HCT116 (cell line): ENCODE measurements around the gene VRK3. TPM values are rescaled to one million over a fixed set of nuclear protein-coding genes. Genes with fewer than 3 reads are reported as not detected.

ENCODE experiments used
- ATAC-seq: fragments of 200-7000 bp; cut with Tn5 transposase; 2 replicates; pipeline ENCODE4 v1.9.1; 2020; ENCODE audit warnings: mild to moderate bottlenecking, moderate library complexity
- BruUV-seq: library from RNA; stranded (reverse); fragments of 400-500 nt; replicated peaks from 2 replicates; lab custom pipeline; 2021; lab: Mats Ljungman, UMichigan
- CTCF ChIA-PET: fragments of 300-600 bp; sonication (Branson Sonifier 250); formaldehyde crosslinking; loops from one replicate; lab custom pipeline; 2021; ENCODE audit warnings: antibody characterized with exemption; lab: Charles Lee
- POLR2A ChIA-PET: fragments of 300-600, 350-600 bp; sonication (Branson Sonifier 250); formaldehyde crosslinking; loops from one replicate; lab custom pipeline; 2021; ENCODE audit warnings: antibody characterized with exemption; lab: Charles Lee
- RAD21 ChIA-PET, 2 experiments: fragments of 300-600 bp; sonication (Branson Sonifier 250); formaldehyde crosslinking; loops; one replicate each; lab custom pipeline; 2023; ENCODE audit warnings: low total read pairs in 2 of 2; ENCODE audit not compliant: uncharacterized antibody in 2 of 2, unreplicated experiment in 2 of 2, low non-redundant PET in 1 of 2; lab: Charles Lee
- DNase-seq: peaks from one replicate; pipeline ENCODE4 v3.0.0-alpha.2; 2010; ENCODE audit warnings: low read depth, low spot score
- H2AFZ ChIP-seq: fragments of 200-600 bp; shearing (Covaris generic), sonication (generic); 2 replicates; pipeline ENCODE4 v1.6.1; 2017; ENCODE audit warnings: low read depth, mixed run types, mixed read lengths, antibody characterized with exemption, low read length; ENCODE audit not compliant: poor library complexity, severe bottlenecking
- H3K27ac ChIP-seq: 2 replicates; pipeline ENCODE4 v1.5.1; 2012; ENCODE audit warnings: low read depth, low read length
- H3K27me3 ChIP-seq: fragments of 200-600 bp; sonication (generic); 2 replicates; pipeline ENCODE4 v1.6.1; 2016; ENCODE audit warnings: mixed run types, low read length, mixed read lengths; ENCODE audit not compliant: insufficient read depth
- H3K36me3 ChIP-seq, 2 experiments: fragments of 200-500 bp in 1 of 2; fragments of 200-600 bp in 1 of 2; sonication (Bioruptor generic) in 1 of 2; sonication (generic) in 1 of 2; 2 replicates each; pipeline versions ENCODE4 v1.5.1 to v1.6.1; 2014 to 2016; ENCODE audit warnings: low read length in 2 of 2, inconsistent platforms in 1 of 2, mixed read lengths in 1 of 2, mixed run types in 1 of 2; ENCODE audit not compliant: insufficient read depth in 2 of 2, control insufficient read depth in 1 of 2
- H3K4me1 ChIP-seq, 2 experiments: fragments of 200-600 bp in 1 of 2; sonication (generic) in 1 of 2; 2 replicates each; pipeline versions ENCODE4 v1.5.1 to v1.6.1; 2012 to 2017; ENCODE audit warnings: low read length in 2 of 2, inconsistent platforms in 1 of 2, mild to moderate bottlenecking in 1 of 2, mixed read lengths in 1 of 2, mixed run types in 1 of 2, moderate library complexity in 1 of 2; ENCODE audit not compliant: insufficient read depth in 2 of 2, control insufficient read depth in 1 of 2
- H3K4me2 ChIP-seq: fragments of 200-600 bp; sonication (generic); 2 replicates; pipeline ENCODE4 v1.6.1; 2017; ENCODE audit warnings: mixed run types, low read length, mixed read lengths
- H3K4me3 ChIP-seq, 2 experiments: fragments of 200-600 bp in 1 of 2; sonication (generic) in 1 of 2; replicated peaks in 1 of 2; 2 replicates each; pipeline ENCODE4 v1.5.1; 2011 to 2016; ENCODE audit warnings: low read length in 2 of 2, control low read depth in 1 of 2, low read depth in 1 of 2, mild to moderate bottlenecking in 1 of 2, mixed read lengths in 1 of 2, mixed run types in 1 of 2
- H3K79me2 ChIP-seq: fragments of 200-600 bp; sonication (generic); 2 replicates; pipeline ENCODE4 v1.6.1; 2017; ENCODE audit warnings: mild to moderate bottlenecking, mixed run types, low read length, moderate library complexity, mixed read lengths; ENCODE audit not compliant: insufficient read depth
- H3K9ac ChIP-seq: fragments of 200-600 bp; sonication (generic); 2 replicates; pipeline ENCODE4 v1.6.1; 2016; ENCODE audit warnings: low read length, mixed read lengths
- H3K9me2 ChIP-seq: fragments of 200-600 bp; sonication (generic), shearing (Covaris generic); 2 replicates; pipeline ENCODE4 v1.6.1; 2017; ENCODE audit warnings: mixed run types, mild to moderate bottlenecking, moderate library complexity; ENCODE audit not compliant: insufficient read depth
- H3K9me3 ChIP-seq, 2 experiments: fragments of 200-500 bp in 1 of 2; fragments of 200-600 bp in 1 of 2; sonication (Bioruptor generic) in 1 of 2; sonication (generic) in 1 of 2; 2 replicates each; pipeline ENCODE4 v1.6.1; 2014 to 2017; ENCODE audit warnings: low read length in 2 of 2, mixed read lengths in 2 of 2, inconsistent platforms in 1 of 2, low read depth in 1 of 2, mild to moderate bottlenecking in 1 of 2, mixed run types in 1 of 2, moderate library complexity in 1 of 2; ENCODE audit not compliant: control insufficient read depth in 1 of 2, insufficient read depth in 1 of 2
- H4K20me1 ChIP-seq: fragments of 200-600 bp; sonication (generic), shearing (Covaris generic); 2 replicates; pipeline ENCODE4 v1.6.1; 2017; ENCODE audit warnings: mixed run types, mild to moderate bottlenecking, moderate library complexity; ENCODE audit not compliant: insufficient read depth
- ATF3 ChIP-seq: IDR thresholded peaks from 2 replicates; pipeline ENCODE4 v1.6.1; 2012
- CBX3 ChIP-seq: IDR thresholded peaks from 2 replicates; pipeline ENCODE4 v1.6.1; 2012; ENCODE audit warnings: low read depth
- CEBPB ChIP-seq: IDR thresholded peaks from 2 replicates; pipeline ENCODE4 v1.6.1; 2012; ENCODE audit warnings: low read depth
- CTCF ChIP-seq, 3 experiments: fragments of 200-600 bp in 1 of 3; sonication (generic) in 1 of 3; IDR thresholded peaks in 2 of 3; conservative IDR thresholded peaks in 1 of 3; 2 replicates each; pipeline ENCODE4 v1.5.1; 2012 to 2017; ENCODE audit warnings: low read depth in 2 of 3, low read length in 2 of 3, antibody characterized with exemption in 1 of 3, borderline replicate concordance in 1 of 3, control low read depth in 1 of 3, mild to moderate bottlenecking in 1 of 3, mixed read lengths in 1 of 3, mixed run types in 1 of 3, moderate library complexity in 1 of 3; ENCODE audit not compliant: insufficient read depth in 1 of 3
- EGR1 ChIP-seq: IDR thresholded peaks from 2 replicates; pipeline ENCODE4 v1.6.1; 2012; ENCODE audit warnings: low read depth
- ELF1 ChIP-seq: IDR thresholded peaks from 2 replicates; pipeline ENCODE4 v1.6.1; 2012; ENCODE audit warnings: low read depth, borderline replicate concordance
- EZH2phosphoT487 ChIP-seq: fragments of 200-600 bp; IDR thresholded peaks from 2 replicates; pipeline ENCODE4 v1.6.1; 2018; ENCODE audit warnings: antibody characterized with exemption, borderline replicate concordance
- FOSL1 ChIP-seq: IDR thresholded peaks from 2 replicates; pipeline ENCODE4 v1.6.1; 2012; ENCODE audit warnings: low read depth
- JUND ChIP-seq: IDR thresholded peaks from 2 replicates; pipeline ENCODE4 v1.6.1; 2012
- MAX ChIP-seq: IDR thresholded peaks from 2 replicates; pipeline ENCODE4 v1.6.1; 2012
- POLR2A ChIP-seq: IDR thresholded peaks from 2 replicates; pipeline ENCODE4 v1.7.0; 2011; ENCODE audit warnings: borderline replicate concordance; ENCODE audit not compliant: insufficient read depth, insufficient read length; ENCODE audit errors: extremely low read depth
- POLR2AphosphoS5 ChIP-seq: IDR thresholded peaks from 2 replicates; pipeline ENCODE4 v1.6.1; 2011; ENCODE audit warnings: mild to moderate bottlenecking, low read depth, low read length, moderate library complexity
- SIN3A ChIP-seq: IDR thresholded peaks from 2 replicates; pipeline ENCODE4 v1.6.1; 2012; ENCODE audit warnings: low read depth
- SP1 ChIP-seq: IDR thresholded peaks from 2 replicates; pipeline ENCODE4 v1.6.1; 2012; ENCODE audit warnings: low read depth
- SRF ChIP-seq: IDR thresholded peaks from 2 replicates; pipeline ENCODE4 v1.6.1; 2012; ENCODE audit warnings: low read depth
- TCF7L2 ChIP-seq: IDR thresholded peaks from 2 replicates; pipeline ENCODE4 v1.7.0; 2011; ENCODE audit warnings: borderline replicate concordance, inconsistent platforms; ENCODE audit not compliant: insufficient read depth, insufficient read length; ENCODE audit errors: extremely low read depth
- ZFX ChIP-seq: fragments of 450-650 bp; IDR thresholded peaks from 2 replicates; pipeline ENCODE4 v1.6.1; 2017
- intact Hi-C: fragments of 100-400 bp; cut with micrococcal nuclease; formaldehyde crosslinking; loops from 2 replicates; pipeline ENCODE4 v1.10.0; 2022
- total RNA-seq: library from RNA; stranded (reverse); gene quantifications from one replicate; pipeline ENCODE4 v1.2.1, GENCODE V29; 2021; ENCODE audit not compliant: unreplicated experiment

Gene VRK3
- total RNA-seq, 1 experiment from 2014 or later: 44.0 TPM

- TF ChIP-seq CBX3 (no peak), SP1 (no peak), POLR2A (no peak), EZH2phosphoT487 (no peak), CTCF (IDR thresholded peaks at IDR 0.05 in 2 of 3, conservative IDR thresholded peaks at IDR 0.05 in 1 of 3; ENCODE audit: borderline replicate concordance in 1 of 3, insufficient read depth in 1 of 3, low read depth in 2 of 3, low read length in 2 of 3) (no peak), SRF (no peak), POLR2AphosphoS5 (no peak), CEBPB (no peak), TCF7L2 (no peak), ATF3 (no peak), ELF1 (no peak)
Measured at GRCh38 chr19:49950956-49951526, 74.1 kb downstream of the VRK3 start (continued).

GRCh38 chr19:49950590-49950948 lies 74.6 kb downstream of the VRK3 start:
- H3K36me3 ChIP-seq: no peaks in the 10 kb centered on the region
- no peaks in the 10 kb centered on the region for H3K9me3 ChIP-seq
- no peaks in the 10 kb centered on the region for H3K4me1 ChIP-seq
- no peak overlapping the region for H2AFZ ChIP-seq
- H3K4me3 ChIP-seq: no peak overlapping the region
- no peak for ATAC-seq
- no peaks in the 10 kb centered on the region for H3K27me3 ChIP-seq
- BruUV-seq: no TSS peak
- POLR2A ChIA-PET: no interaction called here
- RAD21 ChIA-PET: no interaction called here
- H4K20me1 ChIP-seq: no peaks in the 10 kb centered on the region
- no peak overlapping the region for H3K27ac ChIP-seq
- no peaks in the 10 kb centered on the region for H3K79me2 ChIP-seq
- TF ChIP-seq FOSL1: no peak
- no peak for TF ChIP-seq EGR1
- TF ChIP-seq ZFX: no peak
- no peak for TF ChIP-seq SIN3A
- TF ChIP-seq CBX3: no peak
- TF ChIP-seq JUND: no peak
- no peak for TF ChIP-seq SRF
- no peak for TF ChIP-seq EZH2phosphoT487
- no peak for TF ChIP-seq MAX
- TF ChIP-seq POLR2A: no peak
- TF ChIP-seq CEBPB: no peak
- no peak overlapping the region for H3K4me2 ChIP-seq
- no peak for DNase-seq
- CTCF ChIA-PET: no interaction called here
- intact Hi-C loops: no loop called here
- no peaks in the 10 kb centered on the region for H3K9me2 ChIP-seq
- H3K9ac ChIP-seq: no peak overlapping the region
